Aorta (tissue), 5 donors: ENCODE measurements around the gene ZFHX3. TPM values are rescaled to one million over a fixed set of nuclear protein-coding genes. Genes with fewer than 3 reads are reported as not detected.

Experiments used
- ATAC-seq: fragments of 200-7000 bp; cut with Tn5 transposase; one replicate; pipeline ENCODE4 v1.9.1; 2022; ENCODE audit warnings: moderate library complexity; ENCODE audit not compliant: low FRiP score
- DNase-seq, 2 donors: peaks; one replicate each; pipeline ENCODE4 v3.0.0-alpha.2; 2020
- H3K27ac ChIP-seq, 2 donors: one replicate each; pipeline ENCODE4 v1.5.1; 2013; ENCODE audit warnings: low read length in 2 of 2, mild to moderate bottlenecking in 2 of 2, moderate library complexity in 2 of 2, control low read depth in 1 of 2, inconsistent platforms in 1 of 2, low read depth in 1 of 2
- H3K27me3 ChIP-seq, 2 donors: one replicate each; pipeline ENCODE4 v1.6.1; 2013; ENCODE audit warnings: control low read depth in 1 of 2, low read length in 1 of 2, mild to moderate bottlenecking in 1 of 2, moderate library complexity in 1 of 2; ENCODE audit not compliant: insufficient read depth in 2 of 2, control insufficient read depth in 1 of 2
- H3K36me3 ChIP-seq, 2 donors: one replicate each; pipeline ENCODE4 v1.6.1; 2013; ENCODE audit warnings: control low read depth in 1 of 2, low read length in 1 of 2, mild to moderate bottlenecking in 1 of 2; ENCODE audit not compliant: insufficient read depth in 2 of 2, control insufficient read depth in 1 of 2
- H3K4me1 ChIP-seq, 2 donors: one replicate each; pipeline ENCODE4 v1.6.1; 2013; ENCODE audit warnings: low read length in 2 of 2, control low read depth in 1 of 2, mild to moderate bottlenecking in 1 of 2, moderate library complexity in 1 of 2; ENCODE audit not compliant: insufficient read depth in 2 of 2, control insufficient read depth in 1 of 2
- H3K4me3 ChIP-seq, 2 donors: one replicate each; pipeline ENCODE4 v1.5.1; 2013; ENCODE audit warnings: low read length in 2 of 2, control low read depth in 1 of 2, mild to moderate bottlenecking in 1 of 2
- H3K9me3 ChIP-seq: one replicate; pipeline ENCODE4 v1.6.1; 2013; ENCODE audit warnings: mild to moderate bottlenecking, low read length; ENCODE audit not compliant: control insufficient read depth
- WGBS, 2 donors: extraction: QIAGEN DNeasy Blood & Tissue Kit; methylation state at CpG; one replicate each; pipeline ENCODE4 v1.1.7; 2013; 5-methylcytosine and 5-hydroxymethylcytosine counted together
- intact Hi-C, 2 donors: fragments of 100-400 bp; cut with DNase I; formaldehyde crosslinking; loops; one replicate each; pipeline versions ENCODE4 v1.14.2 to v1.15.0; 2022
- polyA plus RNA-seq, 2 donors: library from polyadenylated mRNA; stranded (reverse); fragments of 200-250 nt; gene quantifications; one replicate each; pipeline ENCODE4 v1.2.3, GENCODE V29; 2013
- total RNA-seq, 2 donors: library from RNA; stranded (reverse); fragmentation: NEBNext Ultra II Directional; extraction: Animal tissue kit (Norgen Biotek cat#: 25700); gene quantifications; one replicate each; pipeline ENCODE4 v1.2.1, GENCODE V29; 2021
- donor health status: healthy with polysubstance abuse.
- donor health status: Bipolar disorder and iron deficiency.
- donor health status: DM: no; HTN: no; CAD: no.
- donor health status: DM: no; HTN: no; CAD: no.
- donor health status: DM: yes; HTN: yes; CAD: no.

Gene ZFHX3
- total and polyA plus RNA-seq, 4 donors = 4.3 to 96.9 (median 37.7) TPM

DNA sequence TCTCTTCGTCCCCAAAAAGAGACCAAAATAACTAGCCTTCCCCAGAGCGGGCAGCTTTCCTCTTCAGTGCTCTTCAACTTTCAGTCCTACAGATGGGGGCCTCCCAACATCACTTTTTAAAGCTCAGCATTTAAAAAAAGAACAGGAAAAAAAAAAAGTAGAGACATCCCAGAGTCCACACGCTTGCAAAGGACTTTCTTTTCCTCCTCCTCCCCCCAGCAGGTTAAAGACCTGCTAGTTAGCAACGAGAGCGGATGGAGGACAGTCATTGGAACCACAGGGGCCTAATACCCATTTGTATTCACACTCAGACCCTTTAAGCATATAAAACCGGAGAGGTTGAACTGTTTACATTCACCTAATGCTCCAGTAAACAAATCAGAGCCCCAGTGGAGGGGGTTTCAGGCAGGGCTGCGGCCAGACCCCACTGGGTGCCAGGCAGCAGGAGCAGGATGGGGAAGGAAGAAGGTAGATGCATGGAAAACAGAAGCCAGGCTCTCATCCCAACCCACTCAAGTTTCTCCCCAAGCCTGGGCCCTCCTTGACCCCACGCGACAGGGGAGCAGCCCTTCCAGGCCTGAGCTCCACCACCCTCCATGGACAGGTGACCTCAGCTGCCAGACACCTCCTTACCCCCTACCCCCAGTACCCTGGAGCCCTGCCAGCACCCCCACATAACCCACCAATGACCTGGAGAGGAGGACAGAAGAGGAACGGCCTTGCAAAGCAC is 15.2 kb downstream of the ZFHX3 start:
- Histone ChIP-seq H3K4me1 (peaks cover 0 to 7% of the 10 kb centered on the region in 2 donors), H3K36me3 (no peaks in the 10 kb centered on the region), H3K27me3 (no peaks in the 10 kb centered on the region), H3K4me3 (no peak overlapping the region), H3K27ac (peak overlapping the region in 1 of 2 donors; percentile 4), H3K9me3 (no peaks in the 10 kb centered on the region)
- intact Hi-C loops = no loop called here
- peak in 1 of 2 donors; percentile 58 for DNase-seq
- ATAC-seq = no peak
- WGBS, 2 donors = 51 to 56% methylated on average over 10 of the region's 10 CpGs

DNA sequence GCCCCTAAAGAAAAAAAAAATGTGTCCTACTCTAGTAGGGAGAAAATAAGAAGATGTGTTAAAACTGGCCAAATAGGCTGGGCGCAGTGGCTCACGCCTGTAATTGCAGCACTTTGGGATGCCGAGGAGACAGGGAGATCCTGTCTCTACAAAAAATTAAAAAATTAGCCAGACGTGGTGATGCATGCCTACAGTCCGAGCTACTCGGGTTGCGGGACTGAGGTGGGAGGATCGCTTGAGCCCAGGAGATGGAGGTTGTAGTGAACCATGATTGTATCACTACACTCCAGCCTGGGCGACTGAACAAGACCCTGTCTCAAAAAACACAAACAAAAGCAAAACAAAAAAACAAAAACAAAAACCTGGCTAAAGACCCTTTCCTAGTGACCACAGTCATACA is 15.9 kb downstream of the ZFHX3 start:
- no peak overlapping the region for H3K27ac ChIP-seq

DNA sequence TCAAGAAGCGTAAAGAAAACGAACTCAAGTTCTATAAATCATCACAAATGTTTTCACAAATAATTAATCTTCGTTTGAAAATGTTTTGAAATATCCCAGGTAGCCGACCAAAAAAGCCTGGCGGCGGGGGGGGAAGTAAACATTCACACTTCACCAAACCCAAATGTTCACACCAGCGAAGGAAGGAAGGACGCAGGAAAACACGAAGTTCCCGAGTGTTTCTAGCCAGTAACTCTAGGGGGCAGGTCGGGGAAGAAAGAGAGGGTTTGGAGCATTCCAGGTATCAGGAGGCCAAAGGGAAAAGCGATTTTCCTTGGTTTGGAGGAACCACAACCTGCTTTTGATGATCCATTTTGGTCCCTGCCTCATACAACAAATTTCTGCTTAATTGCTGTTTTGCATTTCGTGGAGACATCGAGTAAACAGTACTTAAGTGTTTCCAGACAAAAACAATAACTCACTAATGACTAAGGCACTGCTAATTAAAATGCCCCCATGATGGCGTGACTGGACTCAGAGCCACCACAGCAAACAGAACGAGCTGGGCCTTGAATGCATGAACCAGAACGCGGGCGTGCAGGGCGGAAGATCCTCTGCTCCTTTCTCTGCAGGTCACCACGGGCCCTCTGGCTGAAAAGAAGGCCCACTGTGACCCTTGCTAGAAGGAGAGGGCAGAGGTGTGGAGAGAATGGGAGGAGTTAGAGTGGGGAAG is 16.6 kb downstream of the ZFHX3 start:
- ATAC-seq (no peak), DNase-seq (no peak)
- Histone ChIP-seq H3K36me3 (no peaks in the 10 kb centered on the region), H3K4me3 (no peak overlapping the region), H3K27me3 (no peaks in the 10 kb centered on the region), H3K9me3 (no peaks in the 10 kb centered on the region), H3K4me1 (peaks cover 0 to 7% of the 10 kb centered on the region in 2 donors), H3K27ac (no peak overlapping the region)
- WGBS, 2 donors = 73 to 77% methylated on average over 21 of the region's 21 CpGs
- intact Hi-C loops = no loop called here

More for the DNA sequence above, 15.9 kb downstream of the ZFHX3 start:
- Histone ChIP-seq H3K9me3 (no peaks in the 10 kb centered on the region), H3K4me3 (no peak overlapping the region), H3K4me1 (peaks cover 0 to 10% of the 10 kb centered on the region in 2 donors), H3K27me3 (no peaks in the 10 kb centered on the region), H3K36me3 (no peaks in the 10 kb centered on the region)
- 65 to 66% methylated on average over 9 of the region's 9 CpGs for WGBS, 2 donors
- DNase-seq (no peak), ATAC-seq (no peak)
- intact Hi-C loops = no loop called here

DNA sequence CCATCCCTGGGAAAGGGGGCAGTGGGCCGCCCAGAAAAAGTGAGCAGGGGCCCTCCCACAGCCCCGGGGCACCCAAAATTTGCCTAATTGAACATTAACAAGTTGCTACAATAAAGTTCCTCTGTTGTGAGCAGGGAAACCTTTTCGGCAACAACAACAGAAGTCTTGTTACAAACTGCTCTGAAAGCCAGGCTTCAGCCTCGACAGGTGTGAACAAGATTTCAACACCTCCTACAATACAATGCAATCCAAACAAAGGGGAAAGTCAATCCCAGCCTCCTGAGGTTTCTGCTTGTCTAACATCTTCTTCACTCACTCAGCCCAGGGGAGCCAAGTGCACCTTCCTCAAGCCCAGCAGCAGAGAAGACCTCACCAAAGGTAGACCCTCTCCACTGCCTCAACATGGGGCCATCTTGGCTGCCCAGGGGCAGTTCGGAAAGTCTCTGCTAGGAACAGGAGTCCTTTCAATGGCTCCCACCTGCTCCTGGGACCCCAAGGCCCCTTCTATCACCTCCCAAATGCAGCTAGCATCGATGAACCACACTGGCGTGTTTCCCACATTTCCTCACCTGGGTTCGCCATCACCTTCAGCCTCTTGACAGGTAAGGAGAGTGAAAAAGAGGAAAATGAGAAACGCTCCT is 19.1 kb downstream of the ZFHX3 start:
- intact Hi-C loops = no loop called here
- 88 to 91% methylated on average over 9 of the region's 9 CpGs for WGBS, 2 donors
- Histone ChIP-seq H3K4me3 (no peak overlapping the region), H3K27ac (no peak overlapping the region), H3K9me3 (no peaks in the 10 kb centered on the region), H3K36me3 (no peaks in the 10 kb centered on the region), H3K27me3 (no peaks in the 10 kb centered on the region), H3K4me1 (peaks cover 2 to 4% of the 10 kb centered on the region in 2 donors)
- no peak for DNase-seq
- no peak for ATAC-seq

DNA sequence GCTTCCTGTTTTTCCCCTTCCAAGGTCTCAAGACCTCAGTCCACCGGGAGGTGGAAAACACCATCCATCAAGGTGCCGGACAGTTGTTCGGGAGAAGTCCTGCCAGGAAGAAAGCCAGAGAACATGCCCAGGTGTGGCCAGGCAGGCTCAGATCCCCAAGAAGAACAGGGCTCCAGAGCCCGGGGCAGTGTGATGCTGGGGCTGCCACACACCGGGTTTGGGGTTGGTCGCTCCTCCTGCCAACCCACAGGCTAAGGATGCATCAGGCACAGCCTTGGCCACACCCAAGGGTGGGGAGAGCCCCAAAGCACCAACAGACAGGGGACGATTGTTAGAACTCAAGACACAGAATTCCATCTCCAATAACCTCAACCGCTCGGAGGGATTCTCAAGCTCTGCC is 19.7 kb downstream of the ZFHX3 start:
- H3K27me3 ChIP-seq = no peaks in the 10 kb centered on the region
- intact Hi-C loops = no loop called here
- no peak for DNase-seq
- peaks cover 2 to 4% of the 10 kb centered on the region in 2 donors for H3K4me1 ChIP-seq
- no peaks in the 10 kb centered on the region for H3K9me3 ChIP-seq
- no peak overlapping the region for H3K4me3 ChIP-seq
- ATAC-seq = no peak
- 73 to 77% methylated on average over 9 of the region's 9 CpGs for WGBS, 2 donors
- H3K27ac ChIP-seq = no peak overlapping the region
- no peaks in the 10 kb centered on the region for H3K36me3 ChIP-seq

DNA sequence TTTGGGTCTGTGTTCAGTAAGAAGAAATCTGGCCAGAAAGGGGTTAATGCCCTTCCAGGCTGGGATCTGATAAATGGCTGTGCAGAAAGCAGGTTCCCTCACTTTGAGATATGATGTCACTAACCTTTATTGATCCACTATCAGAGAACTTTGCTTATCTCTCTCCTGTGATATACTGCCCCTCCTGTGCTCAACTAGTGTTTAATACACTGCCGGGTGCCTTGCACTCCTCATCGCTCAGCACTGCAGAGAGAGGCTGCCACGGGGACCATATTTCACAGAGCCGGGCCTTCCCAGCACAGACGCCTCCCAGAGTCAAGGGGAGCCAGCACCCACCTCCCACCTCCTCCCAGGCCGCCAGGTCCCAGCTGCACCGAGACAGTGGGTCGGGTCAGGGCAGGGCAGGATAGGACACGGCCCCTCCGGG is 20.2 kb downstream of the ZFHX3 start:
- H3K9me3 ChIP-seq = no peaks in the 10 kb centered on the region
- no peaks in the 10 kb centered on the region for H3K36me3 ChIP-seq
- ATAC-seq (no peak), DNase-seq (peak in 1 of 2 donors; percentile 68)
- intact Hi-C loops = no loop called here
- H3K4me3 ChIP-seq = no peak overlapping the region
- H3K27me3 ChIP-seq = no peaks in the 10 kb centered on the region
- no peak overlapping the region for H3K27ac ChIP-seq
- WGBS, 2 donors = 32 to 41% methylated on average over 10 of the region's 10 CpGs
- H3K4me1 ChIP-seq = peaks cover 2 to 4% of the 10 kb centered on the region in 2 donors

DNA sequence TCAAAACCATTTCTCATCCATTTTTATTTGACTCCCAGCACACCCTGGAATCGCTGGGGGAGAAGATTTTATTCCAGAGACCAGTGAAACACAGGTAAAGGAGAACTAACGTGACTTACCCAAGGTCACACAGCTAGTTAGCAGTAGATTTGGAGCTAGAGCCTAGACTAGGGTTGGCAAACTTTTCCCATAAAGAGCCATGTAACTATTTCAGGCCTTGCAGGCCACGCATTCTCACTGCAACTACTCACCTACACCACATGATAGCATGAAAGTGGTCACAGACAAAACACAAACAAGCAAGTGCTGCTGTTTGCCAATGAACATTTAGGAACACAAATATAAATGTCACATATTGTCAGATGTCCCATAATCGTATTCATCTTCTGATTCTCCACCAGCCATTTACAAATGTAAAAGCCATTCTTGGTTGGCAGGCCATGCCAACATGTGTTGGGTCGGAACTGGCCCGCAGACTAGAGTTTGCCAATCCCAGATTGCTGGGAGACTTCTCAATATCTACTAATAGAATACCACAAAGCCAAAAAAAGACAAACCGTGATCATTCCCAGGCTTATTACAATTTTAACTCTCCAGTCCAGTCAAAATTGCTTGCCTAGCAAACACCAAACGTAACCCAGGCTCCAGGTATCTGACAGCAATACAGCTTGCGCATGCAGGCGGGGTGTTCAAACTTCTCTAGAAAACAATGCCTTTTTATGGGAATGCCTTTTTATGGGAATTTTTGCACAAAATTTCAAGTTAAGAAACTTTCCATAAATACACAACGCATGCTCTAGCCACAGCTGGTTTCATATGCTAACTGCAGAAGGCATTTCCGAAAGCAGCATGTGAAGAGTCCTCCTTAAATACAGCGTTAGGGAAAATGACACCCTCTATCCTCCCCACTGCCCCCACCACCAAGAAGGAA is 20.9 kb downstream of the ZFHX3 start:
- ATAC-seq = no peak
- 57 to 60% methylated on average over 13 of the region's 13 CpGs for WGBS, 2 donors
- intact Hi-C loops = no loop called here
- Histone ChIP-seq H3K27me3 (no peaks in the 10 kb centered on the region), H3K4me3 (no peak overlapping the region), H3K4me1 (peaks cover 2 to 4% of the 10 kb centered on the region in 2 donors), H3K36me3 (no peaks in the 10 kb centered on the region), H3K27ac (no peak overlapping the region), H3K9me3 (no peaks in the 10 kb centered on the region)
- no peak for DNase-seq

DNA sequence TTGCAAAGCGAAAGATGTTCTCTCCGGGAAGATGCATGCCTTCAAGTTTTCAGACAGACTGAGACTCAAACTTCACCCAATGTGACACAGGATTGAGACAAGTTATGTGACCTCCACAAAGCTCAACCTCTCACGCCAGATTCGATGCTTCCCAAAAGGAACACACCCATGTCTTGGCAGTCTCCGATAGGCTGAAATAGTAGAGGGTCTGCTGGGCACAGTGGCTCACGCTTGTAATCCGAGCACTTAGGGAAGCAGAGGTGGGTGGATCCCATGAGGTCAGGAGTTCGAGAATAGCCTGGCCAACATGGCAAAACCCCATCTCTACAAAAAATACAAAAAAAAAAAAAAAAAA is 22.1 kb downstream of the ZFHX3 start:
- Histone ChIP-seq H3K4me1 (peaks cover 2 to 4% of the 10 kb centered on the region in 2 donors), H3K27me3 (no peaks in the 10 kb centered on the region), H3K27ac (peak overlapping the region in 1 of 2 donors; percentile 58), H3K9me3 (no peaks in the 10 kb centered on the region), H3K36me3 (no peaks in the 10 kb centered on the region), H3K4me3 (no peak overlapping the region)
- WGBS, 2 donors = 16 to 27% methylated on average over 8 of the region's 8 CpGs
- DNase-seq (no peak), ATAC-seq (no peak)
- intact Hi-C loops = no loop called here
